A673 (cell line): ENCODE data around the gene ARHGEF7. TPM values are rescaled to one million over a fixed set of nuclear protein-coding genes. Genes with fewer than 3 reads are reported as not detected.

Source experiments
- BruUV-seq: library from RNA; stranded (reverse); fragments of 400-500 nt; replicated peaks from 2 replicates; lab custom pipeline; 2021; lab: Mats Ljungman, UMichigan
- CTCF ChIA-PET: fragments of 300-600 bp; sonication (Branson Sonifier 250); formaldehyde crosslinking; loops from one replicate; lab custom pipeline; 2022; ENCODE audit warnings: antibody characterized with exemption; lab: Charles Lee
- POLR2A ChIA-PET: fragments of 300-600 bp; sonication (Branson Sonifier 250); formaldehyde crosslinking; loops from one replicate; lab custom pipeline; 2022; ENCODE audit warnings: antibody characterized with exemption; ENCODE audit not compliant: low non-redundant PET; lab: Charles Lee
- DNase-seq: peaks from one replicate; pipeline ENCODE4 v3.0.0-alpha.2; 2015; ENCODE audit warnings: low spot score
- H3K27ac ChIP-seq: fragments of 200-600 bp; sonication (generic); 2 replicates; pipeline ENCODE4 v1.5.1; 2016; ENCODE audit warnings: mixed run types, low read depth, mild to moderate bottlenecking, mixed read lengths, antibody characterized with exemption, low read length; ENCODE audit not compliant: poor library complexity, severe bottlenecking
- H3K27me3 ChIP-seq: fragments of 200-600 bp; sonication (generic); replicated peaks from 2 replicates; pipeline ENCODE4 v1.6.1; 2017; ENCODE audit warnings: mixed run types, low read depth, mild to moderate bottlenecking, mixed read lengths, antibody characterized with exemption, low read length; ENCODE audit not compliant: insufficient read depth, poor library complexity
- H3K36me3 ChIP-seq: fragments of 200-600 bp; sonication (generic); 2 replicates; pipeline ENCODE4 v1.6.1; 2016; ENCODE audit warnings: mixed run types, mild to moderate bottlenecking, mixed read lengths, antibody characterized with exemption, low read length; ENCODE audit not compliant: insufficient read depth, poor library complexity, severe bottlenecking
- H3K4me1 ChIP-seq: fragments of 200-600 bp; sonication (generic); 2 replicates; pipeline ENCODE4 v1.6.1; 2017; ENCODE audit warnings: mixed run types, mild to moderate bottlenecking, mixed read lengths, antibody characterized with exemption, low read length; ENCODE audit not compliant: insufficient read depth, poor library complexity, severe bottlenecking
- H3K4me3 ChIP-seq: fragments of 200-600 bp; sonication (generic); 2 replicates; pipeline ENCODE4 v1.5.1; 2016; ENCODE audit warnings: low read depth, mixed run types, mild to moderate bottlenecking, mixed read lengths, low read length; ENCODE audit not compliant: poor library complexity, severe bottlenecking
- H3K9me3 ChIP-seq: fragments of 200-600 bp; sonication (generic); 2 replicates; pipeline ENCODE4 v1.6.1; 2016; ENCODE audit warnings: mixed run types, low read depth, mild to moderate bottlenecking, mixed read lengths, antibody characterized with exemption, low read length; ENCODE audit not compliant: poor library complexity, severe bottlenecking
- EZH2 ChIP-seq: fragments of 200-600 bp; sonication (generic); IDR thresholded peaks from 2 replicates; pipeline ENCODE4 v1.6.1; 2017; ENCODE audit warnings: borderline replicate concordance, low read depth, mild to moderate bottlenecking, mixed read lengths, antibody characterized with exemption, low read length; ENCODE audit not compliant: poor library complexity, severe bottlenecking
- intact Hi-C: fragments of 100-400 bp; cut with micrococcal nuclease; formaldehyde crosslinking; loops from one replicate; pipeline ENCODE4 v1.10.0; 2022; ENCODE audit not compliant: unreplicated experiment
- total RNA-seq: library from RNA; stranded (reverse); gene quantifications from 2 replicates; pipeline ENCODE4 v1.2.3, GENCODE V29; 2021
- TF ChIP-seq, protein P1 (sequence below): fragments of 300-800, 200-600 bp; sonication (generic); conservative IDR thresholded peaks from 2 replicates; pipeline ENCODE4 v1.5.1; 2017; ENCODE audit warnings: low read depth, mild to moderate bottlenecking, antibody characterized with exemption, low read length, moderate library complexity, mixed read lengths

Gene ARHGEF7
- total RNA-seq, 1 experiment from 2014 or later, result 39.9 TPM

DNA sequence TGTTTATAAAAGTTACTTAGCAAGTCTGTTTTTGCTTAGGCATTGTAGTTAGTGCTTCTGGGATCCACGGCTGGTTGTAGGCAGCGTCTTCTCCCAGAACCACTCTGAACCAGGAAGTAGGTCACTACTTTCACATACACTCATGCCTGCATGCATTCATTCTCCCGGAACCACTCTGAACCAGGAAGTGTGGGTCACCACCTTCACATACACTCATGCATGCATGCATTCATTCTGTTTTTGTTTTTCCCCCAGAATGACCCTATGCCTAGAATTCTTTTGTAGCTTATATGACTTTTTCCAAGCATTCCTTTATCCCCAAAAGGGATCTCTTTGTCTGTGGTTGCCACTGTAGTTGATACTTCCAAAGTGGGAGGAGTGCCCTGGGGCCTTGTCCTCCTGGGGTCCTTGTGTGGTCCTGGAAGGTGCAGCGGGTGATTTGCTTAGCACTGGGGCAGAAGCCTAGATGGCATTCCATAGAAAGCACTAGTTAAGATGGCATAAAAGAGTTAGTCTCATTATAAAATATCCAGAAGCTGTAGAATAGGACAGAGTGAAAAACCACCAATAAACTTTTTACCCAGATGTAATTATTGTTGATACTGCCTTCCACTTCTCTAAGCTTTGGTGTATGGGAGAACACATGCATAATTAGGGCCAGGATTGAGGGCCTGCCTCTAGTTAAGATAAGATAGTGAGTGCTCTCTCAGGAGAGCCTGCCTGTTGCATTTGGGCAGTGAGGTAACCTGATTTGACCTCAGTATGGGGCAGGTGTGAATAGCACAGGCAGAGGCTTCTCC lies 136.7 kb downstream of the ARHGEF7 start:
- H3K27ac ChIP-seq, result no peak overlapping the region
- intact Hi-C loops, result no loop called here

DNA sequence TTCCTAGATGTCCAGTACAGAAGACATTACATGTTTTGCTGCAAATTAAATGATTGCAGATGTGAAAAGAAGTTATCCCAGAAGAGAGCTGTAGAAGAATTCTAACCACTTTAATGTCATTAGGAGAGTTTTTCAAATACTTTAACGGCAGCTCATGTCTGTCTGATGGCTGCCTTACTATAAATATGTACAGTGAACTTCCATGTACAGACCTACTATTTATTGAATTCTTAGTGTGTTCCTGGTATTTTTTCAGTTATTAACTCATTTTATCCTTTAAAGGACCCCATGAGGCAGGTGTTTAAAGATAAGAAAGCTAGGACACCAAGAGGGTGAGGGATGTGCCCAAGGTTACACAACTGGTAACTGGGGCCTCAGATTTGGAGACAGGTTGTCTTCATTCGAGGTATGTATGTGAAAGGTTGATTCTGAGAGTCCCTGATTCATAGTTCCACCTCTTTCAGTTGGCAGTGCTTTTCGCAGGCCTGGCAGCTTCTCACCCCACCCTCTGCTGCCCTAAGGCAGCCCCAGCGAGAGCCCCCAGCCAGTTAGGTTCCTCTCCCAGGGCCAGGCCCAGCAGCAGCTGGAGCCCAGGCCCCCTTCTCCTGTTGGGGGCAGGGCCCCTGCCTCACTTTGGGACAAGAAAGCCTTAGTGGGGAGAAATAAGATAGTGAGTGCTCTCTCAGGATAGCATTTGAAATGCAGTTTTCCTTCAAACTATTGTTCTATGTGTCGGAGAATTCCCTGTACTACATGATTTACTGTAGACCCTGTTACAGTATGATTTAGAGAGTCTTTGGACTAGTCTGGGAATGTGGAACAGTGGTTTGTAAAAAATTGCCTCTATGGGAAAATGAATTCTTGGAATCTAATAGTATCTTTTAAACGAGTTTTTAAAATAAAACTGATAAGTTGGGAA lies 137.6 kb downstream of the ARHGEF7 start:
- no TSS peak for BruUV-seq
- H3K27ac ChIP-seq, result no peak overlapping the region
- ChIA-PET POLR2A (interaction anchor here (0.6 kb wide), 1 partner anchor 332 kb away, joined by 9 read pairs; no protein-coding TSS in a partner anchor), CTCF (no interaction called here)
- no peaks in the 10 kb centered on the region for H3K4me1 ChIP-seq
- H3K36me3 ChIP-seq, result peaks cover 4% of the 10 kb centered on the region
- no peak for TF ChIP-seq EZH2
- TF ChIP-seq, protein P1, sequence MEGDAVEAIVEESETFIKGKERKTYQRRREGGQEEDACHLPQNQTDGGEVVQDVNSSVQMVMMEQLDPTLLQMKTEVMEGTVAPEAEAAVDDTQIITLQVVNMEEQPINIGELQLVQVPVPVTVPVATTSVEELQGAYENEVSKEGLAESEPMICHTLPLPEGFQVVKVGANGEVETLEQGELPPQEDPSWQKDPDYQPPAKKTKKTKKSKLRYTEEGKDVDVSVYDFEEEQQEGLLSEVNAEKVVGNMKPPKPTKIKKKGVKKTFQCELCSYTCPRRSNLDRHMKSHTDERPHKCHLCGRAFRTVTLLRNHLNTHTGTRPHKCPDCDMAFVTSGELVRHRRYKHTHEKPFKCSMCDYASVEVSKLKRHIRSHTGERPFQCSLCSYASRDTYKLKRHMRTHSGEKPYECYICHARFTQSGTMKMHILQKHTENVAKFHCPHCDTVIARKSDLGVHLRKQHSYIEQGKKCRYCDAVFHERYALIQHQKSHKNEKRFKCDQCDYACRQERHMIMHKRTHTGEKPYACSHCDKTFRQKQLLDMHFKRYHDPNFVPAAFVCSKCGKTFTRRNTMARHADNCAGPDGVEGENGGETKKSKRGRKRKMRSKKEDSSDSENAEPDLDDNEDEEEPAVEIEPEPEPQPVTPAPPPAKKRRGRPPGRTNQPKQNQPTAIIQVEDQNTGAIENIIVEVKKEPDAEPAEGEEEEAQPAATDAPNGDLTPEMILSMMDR, result no peak
- no peaks in the 10 kb centered on the region for H3K9me3 ChIP-seq
- H3K4me3 ChIP-seq, result no peak overlapping the region
- no peaks in the 10 kb centered on the region for H3K27me3 ChIP-seq
- intact Hi-C loops, result no loop called here
- no peak for DNase-seq

More for the DNA sequence above, 136.7 kb downstream of the ARHGEF7 start:
- BruUV-seq, result no TSS peak
- Histone ChIP-seq H3K9me3 (no peaks in the 10 kb centered on the region), H3K4me1 (no peaks in the 10 kb centered on the region), H3K27me3 (no peaks in the 10 kb centered on the region), H3K36me3 (peaks cover 4% of the 10 kb centered on the region), H3K4me3 (no peak overlapping the region)
- DNase-seq, result no peak
- TF ChIP-seq EZH2, result no peak
- TF ChIP-seq, protein P1, result no peak
- ChIA-PET POLR2A (interaction anchor here (0.6 kb wide), 1 partner anchor 331 kb away, joined by 9 read pairs; no protein-coding TSS in a partner anchor), CTCF (no interaction called here)

DNA sequence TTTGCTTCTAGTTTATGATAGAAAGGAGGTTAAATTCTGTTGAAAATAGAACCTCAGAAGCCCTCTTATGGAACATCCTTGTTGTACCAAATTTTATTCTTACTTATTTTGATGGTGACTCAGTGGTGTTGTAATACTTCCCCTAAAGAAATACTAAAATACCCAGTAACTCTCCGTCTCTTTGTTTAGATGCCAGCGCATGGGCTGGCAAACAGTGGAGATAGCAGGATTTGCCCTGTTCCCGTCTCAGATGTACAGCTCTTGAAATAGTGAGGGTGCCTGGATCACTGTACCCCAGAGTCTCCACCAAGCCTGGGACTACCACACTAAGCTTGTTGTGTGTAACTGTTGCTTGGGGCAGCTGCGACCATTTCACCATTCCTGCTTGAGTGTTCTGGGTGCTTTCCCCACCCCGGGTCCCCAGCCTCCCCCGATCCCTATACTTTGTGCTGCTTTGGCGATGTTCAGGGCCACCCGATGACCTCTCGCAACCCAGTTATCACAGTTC lies 138.3 kb downstream of the ARHGEF7 start:
- H3K4me1 ChIP-seq, result no peaks in the 10 kb centered on the region
- no peak overlapping the region for H3K27ac ChIP-seq
- H3K27me3 ChIP-seq, result no peaks in the 10 kb centered on the region
- no peak for DNase-seq
- H3K9me3 ChIP-seq, result no peaks in the 10 kb centered on the region
- no TSS peak for BruUV-seq
- ChIA-PET CTCF (no interaction called here), POLR2A (no interaction called here)
- intact Hi-C loops, result no loop called here
- no peak for TF ChIP-seq EZH2
- TF ChIP-seq, protein P1, result no peak
- H3K4me3 ChIP-seq, result no peak overlapping the region
- H3K36me3 ChIP-seq, result peaks cover 4% of the 10 kb centered on the region
